NCI-H82 treated with DMSO at 0.1 percent for 48 hours (cell line): ENCODE data around the gene RTP5.
A peak's percentile ranks its signal among the peaks of the same experiment; 100 is the strongest.
"Not testable (repeated sequence)": the region's sequence is repeated elsewhere in the genome, so short reads cannot be mapped to it uniquely, and the experiment has no call there.

Experiments used
- DNase-seq: peaks from one replicate; lab custom pipeline; 2025; ENCODE audit not compliant: unreplicated experiment; lab: John Stamatoyannopoulos, UW

RTP5 gene

DNA sequence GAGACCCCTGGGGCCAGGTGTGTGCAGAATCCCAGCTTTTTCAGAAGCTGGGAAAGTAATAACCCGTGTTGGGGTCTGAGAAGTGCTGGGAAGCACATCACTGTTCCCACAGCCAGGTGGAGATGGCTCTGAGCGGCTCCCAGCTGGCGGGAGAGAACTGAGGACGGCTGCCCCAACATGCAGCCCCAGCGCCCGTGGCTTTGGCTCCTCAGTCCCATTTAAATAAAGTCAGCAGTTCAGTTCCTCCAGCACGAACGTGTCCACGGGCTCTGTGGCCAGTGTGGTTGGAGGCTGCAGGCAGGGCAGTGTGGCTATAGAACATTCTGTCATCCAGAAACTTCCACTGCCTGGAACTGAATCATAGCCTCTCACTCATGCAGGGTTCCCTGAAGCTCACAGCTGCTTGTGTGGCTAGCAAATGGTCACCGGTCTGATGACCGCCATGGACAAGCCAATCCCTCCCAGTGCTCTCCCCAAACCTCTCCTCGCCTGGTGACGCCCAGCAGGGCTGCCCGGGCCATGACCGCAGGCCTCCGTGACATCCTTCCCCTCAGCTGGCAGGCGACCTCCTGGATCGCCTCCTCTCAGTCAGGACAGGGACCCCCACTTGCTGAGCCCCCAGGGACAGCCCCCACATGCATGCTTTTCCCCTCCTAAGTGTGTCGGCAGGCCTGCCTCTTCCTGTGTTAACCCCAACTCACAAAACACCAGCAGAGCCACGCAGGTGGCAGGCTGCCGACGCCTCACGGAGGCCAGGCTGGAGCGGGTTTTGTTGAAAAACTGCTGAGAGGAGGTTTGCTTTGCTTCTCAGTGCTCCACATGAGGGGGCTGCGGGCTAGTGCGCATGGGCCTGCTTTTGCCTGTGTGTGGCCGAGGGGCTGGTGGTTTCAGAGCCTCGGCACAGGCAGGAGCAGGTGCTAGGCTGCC lies 1.3 kb downstream of the RTP5 start:
- DNase-seq, result no peak

DNA sequence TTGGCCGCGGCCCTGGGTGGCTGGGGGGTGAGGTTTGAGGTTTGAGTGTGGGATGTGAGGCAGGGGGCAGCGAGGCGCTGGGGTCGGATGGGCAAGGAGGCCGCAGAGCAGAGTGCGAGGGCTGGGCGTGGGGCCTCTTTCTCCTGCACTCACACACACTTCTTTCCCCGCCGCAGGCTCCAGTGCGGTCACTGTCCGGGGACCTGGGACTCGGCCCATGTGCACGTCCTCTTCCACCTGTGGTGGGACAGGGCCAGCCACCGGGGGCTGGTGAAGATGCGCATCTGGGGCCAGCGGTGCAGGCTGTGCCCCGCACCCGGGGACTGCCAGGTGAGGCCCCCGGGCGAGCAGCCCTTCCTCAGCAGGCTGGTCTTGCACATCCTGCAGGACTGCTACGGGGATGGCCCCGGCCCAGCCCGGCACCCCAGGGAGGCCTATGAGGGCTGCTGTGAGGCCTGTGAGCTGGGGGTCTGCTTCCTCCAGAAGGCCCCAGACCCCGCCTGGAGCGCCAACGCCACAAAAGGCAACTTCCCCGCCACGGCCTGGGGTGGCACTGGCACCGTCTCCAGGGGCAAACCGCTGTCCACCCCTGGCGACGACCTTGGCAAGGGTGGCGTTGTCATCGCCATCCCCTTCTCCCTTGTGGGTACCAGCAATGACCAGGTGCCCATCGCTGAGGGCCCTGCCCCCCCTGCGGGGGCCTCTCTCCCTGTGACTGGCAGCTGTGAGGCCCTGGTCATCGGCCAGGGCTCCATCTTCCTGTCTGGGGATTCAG lies 2.2 kb downstream of the RTP5 start:
- DNase-seq, result no peak

DNA sequence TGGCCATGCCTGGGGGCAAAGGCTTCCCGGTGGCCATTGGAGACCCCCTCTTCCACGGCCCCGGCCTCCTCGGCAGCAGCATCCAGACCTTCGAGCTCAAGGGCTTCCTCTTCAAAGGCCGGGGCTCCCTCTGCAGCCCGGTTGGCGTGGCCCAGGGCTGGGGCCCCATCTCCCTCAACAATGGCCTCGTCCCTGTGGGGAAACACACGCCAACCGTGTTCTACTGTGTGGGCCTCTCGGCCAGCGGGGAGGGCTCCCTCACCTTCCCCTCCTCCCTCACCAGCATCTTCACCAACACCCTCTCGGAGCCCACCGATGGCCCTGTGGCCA lies 2.7 kb downstream of the RTP5 start:
- no peak for DNase-seq

DNA sequence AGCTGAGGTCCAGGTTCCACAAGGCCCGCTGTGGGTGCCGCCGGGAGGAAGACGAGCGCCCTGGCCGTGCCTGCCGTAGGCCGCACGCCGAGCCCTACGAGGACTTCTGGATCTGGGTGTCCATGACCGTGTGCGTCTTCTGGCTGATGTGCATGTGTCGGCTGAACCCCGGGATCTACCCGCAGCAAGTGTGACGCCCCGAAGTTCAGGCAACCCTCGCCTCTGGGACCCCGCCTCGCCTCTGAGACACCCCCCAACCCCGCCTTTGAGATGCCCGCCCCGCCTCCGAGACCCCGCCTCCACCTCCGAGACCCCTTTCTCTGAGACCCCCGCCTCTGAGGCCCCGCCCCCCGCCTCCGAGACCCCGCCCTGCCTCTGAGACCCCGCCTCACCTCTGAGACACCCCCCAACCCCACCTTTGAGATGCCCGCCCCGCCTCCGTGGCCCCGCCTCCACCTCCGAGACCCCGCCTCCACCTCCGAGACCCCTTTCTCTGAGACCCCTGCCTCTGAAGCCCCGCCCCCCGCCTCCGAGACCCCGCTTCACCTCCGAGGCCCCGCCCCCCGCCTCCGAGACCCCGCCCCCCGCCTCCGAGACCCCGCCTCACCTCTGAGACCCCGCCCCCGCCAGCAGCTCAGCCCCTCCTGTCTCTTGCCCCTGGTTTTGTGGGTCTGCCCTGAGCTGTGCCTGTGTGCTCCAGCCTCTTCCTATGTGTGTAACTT lies 3.7 kb downstream of the RTP5 start:
- no peak for DNase-seq

DNA sequence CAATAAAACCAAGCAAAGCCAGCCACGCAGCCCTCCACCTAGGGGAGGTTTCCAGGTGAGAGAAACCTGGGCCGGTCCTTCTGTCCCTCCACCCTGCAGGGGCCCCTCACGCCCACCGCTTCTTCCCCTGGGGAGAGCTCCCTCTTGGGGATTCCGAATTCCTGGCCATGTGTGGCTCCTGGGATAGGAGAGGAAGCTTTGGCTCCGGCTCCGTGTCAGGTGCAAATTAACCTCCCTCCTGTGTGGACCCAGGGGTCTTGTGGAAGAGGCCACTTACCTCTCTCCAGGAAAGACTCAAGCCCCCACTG lies 4.2 kb downstream of the RTP5 start:
- DNase-seq, result no peak

DNA sequence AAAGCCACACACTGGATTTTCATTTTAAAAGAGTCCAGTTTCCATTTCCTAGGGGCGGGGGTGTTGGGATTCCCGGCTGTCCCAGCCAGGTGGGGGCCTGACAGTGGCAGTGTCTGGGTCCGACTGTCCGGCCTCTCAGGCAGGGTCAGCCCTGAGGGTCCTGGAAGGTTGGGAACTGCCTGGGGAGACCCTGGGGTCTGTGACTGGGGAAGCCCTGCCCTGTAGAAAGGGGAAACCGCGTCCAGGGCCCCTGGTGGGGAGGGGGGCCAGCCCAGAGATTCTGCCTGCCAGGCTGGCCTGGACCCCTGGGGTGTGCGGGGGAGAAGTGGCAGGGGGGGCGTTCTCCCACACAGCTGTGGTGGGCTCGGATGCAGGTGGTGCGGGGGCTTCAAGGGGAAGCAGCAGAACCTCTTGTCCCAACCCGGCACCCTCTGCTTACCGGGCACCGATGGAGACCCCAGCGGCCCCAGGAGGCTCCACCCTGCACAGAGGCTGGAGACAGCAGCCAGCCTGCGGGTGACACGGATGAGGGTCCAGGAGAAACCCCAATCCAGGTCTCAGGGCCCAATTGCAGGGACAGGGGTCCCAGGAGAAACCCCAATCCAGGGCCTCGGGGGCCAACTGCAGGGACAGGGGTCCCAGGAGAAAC lies 4.9 kb downstream of the RTP5 start:
- DNase-seq, result no peak

DNA sequence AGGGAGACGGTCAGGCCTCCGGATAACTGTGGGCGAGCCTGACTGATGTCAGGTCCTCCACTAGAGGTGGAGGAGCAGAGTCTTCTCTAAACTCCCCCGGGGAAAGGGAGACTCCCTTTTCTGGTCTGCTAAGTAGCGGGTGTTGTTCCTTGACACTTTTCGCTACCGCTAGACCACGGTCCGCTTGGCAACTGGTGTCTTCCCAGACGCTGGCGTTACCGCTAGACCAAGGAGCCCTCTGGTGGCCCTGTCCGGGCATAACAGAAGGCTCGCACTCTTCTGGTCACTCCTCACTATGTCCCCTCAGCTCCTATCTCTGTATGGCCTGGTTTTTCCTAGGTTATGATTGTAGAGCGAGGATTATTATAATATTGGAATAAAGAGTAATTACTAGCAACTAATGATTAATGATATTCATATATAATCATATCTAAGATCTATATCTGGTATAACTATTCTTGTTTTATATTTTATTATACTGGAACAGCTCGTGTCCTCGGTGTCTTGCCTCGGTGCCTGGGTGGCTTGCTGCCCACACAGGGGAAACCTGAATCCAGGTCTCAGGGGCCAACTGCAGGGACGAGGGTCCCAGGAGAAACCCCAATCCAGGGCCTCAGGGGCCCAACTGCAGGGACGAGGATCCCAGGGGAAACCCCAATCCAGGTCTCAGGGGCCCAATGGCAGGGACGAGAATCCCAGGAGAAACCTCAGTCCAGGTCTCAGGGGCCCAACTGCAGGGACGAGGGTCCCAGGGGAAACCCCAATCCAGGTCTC lies 6.4 kb downstream of the RTP5 start:
- DNase-seq, result not testable (repeated sequence)

DNA sequence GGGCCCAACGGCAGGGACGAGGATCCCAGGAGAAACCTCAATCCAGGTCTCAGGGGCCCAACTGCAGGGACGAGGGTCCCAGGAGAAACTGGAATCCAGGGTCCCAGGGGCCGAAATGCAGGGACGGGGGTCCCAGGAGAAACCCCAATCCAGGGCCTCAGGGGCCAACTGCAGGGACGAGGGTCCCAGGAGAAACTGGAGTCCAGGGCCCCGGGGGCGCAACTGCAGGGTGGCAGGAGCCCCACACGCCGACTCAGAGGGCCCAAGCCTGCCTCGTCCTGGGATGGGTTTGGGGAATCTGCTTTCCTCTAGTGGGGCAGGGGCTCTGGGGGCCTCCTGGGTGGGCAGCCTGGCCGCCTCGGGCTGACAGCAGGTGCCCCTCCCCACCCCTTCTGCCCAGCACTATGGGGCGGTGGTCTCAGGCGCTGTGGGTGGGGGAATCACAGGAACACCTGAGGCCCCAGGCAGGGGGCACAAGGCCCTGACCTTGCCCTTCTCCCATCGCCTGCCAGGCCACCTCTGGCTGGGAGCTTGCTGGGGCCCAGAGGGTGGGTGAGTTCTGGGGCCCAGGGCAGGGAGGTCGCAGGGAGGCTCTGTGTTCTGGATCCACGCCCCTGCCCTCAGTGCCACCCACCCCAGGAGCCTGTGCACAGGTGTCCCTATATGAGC lies 7.1 kb downstream of the RTP5 start:
- DNase-seq, result no peak

DNA sequence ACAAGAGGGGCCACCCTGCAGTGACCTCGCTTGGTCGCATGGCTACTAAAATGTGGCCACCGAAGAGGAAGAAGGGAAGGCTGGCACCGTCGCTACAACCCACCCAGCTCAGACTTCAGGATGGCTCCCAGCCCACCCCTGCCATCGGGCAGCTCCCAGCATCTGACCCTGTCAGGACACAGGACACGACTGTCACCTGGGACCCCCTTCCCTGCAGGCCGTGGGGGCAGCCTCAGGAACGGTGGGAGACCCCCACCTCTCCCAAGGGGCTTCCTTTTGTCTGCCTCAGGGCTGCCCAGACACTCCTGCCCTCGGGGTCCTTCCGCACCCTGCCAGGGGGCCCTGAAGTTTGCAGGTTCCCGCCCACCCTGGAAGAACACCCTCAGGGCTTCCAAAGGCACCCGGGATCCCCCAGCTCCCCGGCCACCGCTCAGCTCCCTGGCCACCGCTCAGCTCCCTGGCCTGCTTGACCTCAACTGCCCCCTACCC lies 7.7 kb downstream of the RTP5 start:
- DNase-seq, result no peak

DNA sequence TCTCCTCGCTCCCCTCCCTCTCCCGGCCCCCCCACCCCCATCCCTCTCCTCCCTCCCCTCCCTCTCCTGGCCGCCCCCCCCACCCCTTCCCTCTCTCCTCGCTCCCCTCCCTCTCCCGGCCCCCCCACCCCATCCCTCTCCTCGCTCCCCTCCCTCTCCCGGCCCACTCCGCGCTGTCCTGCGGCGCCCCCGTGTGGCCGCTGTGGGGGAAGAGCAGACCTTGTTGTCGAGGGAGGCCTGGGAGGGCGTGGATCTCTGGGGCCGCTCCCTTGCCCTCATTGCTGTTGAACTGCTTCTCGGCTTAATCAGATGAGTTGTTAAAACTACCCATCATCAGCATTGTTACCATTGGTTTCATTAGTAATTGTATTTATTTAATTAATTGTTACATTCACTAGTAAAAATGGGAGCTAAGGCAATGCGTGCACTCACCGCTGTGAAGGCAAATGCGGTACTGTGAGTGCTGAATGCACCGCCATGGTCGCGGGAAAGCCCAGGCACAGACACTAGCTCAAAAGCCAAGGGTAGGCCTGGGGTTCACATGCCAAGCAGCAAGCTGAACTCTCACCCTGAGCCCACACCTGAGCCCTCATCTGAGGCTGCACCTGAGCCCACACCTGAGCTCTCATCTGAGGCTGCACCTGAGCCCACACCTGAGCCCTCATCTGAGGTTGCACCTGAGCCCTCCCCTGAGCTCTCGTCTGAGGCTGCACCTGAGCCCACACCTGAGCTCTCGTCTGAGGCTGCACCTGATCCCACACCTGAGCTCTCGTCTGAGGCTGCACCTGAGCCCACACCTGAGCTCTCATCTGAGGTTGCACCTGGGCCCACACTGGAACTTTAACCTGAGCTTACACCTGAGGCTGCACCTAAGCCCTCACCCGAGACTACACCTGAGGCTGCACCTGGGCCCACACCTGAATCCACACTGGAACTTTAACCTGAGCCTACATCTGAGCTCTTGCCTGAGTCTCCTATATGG lies 8.8 kb downstream of the RTP5 start:
- DNase-seq, result peak; percentile 59

DNA sequence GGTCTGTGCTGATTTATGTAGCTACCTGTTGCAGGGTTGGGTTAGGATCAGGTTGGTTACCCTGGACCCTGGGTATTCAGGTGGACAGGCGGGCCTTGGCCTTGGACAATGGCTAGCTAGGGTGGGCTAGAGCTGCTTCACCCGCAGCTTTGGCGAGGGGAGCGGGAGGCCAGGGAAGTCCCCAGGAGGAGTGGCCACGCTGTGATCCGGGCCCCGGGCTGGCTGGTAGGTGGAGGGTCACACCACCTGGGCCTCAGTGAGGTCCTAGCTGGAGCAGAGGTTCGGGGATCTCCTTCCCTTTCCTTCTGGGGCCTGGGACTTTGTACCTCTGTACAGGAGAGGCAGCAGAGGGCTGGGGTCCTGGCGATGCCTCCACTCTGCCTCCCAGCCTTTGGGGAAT lies 9.8 kb downstream of the RTP5 start:
- DNase-seq, result no peak

DNA sequence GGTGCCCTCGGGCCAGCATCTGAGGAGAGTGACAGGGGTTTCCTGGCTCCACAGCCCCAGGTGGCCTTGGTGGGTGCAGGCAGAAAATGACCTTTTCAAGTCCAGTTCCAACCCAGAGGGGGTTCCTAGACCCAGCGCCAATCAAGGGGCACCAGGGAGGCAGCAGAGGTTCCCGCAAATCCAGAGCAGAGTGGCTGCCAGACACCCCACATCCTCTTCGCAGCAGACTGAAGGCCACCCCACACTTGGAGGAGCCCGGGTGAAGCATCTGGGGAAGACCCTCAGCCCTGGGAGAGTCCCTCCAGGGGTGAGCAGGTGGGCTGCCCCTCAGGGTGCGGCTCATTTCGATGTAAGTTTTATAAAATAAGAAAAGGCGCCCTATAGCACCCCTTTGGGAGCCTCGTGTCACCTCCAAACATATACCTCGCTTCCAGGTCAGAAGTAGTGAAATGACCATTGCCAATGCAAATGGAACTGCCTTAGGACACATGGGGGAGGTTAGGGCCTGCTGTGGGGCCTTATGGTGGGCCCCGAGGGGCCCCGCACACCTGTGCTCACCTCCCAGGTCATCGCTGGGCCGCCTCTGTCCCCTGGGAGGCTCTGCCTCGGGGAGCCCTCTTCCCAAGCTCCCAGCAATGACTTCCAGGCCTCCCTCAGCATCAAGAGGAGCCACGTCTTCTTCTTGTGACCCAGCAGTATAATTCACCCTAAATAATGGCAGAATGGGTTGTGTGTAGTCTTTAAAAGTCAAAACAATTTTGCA lies 11.0 kb downstream of the RTP5 start:
- DNase-seq, result no peak

DNA sequence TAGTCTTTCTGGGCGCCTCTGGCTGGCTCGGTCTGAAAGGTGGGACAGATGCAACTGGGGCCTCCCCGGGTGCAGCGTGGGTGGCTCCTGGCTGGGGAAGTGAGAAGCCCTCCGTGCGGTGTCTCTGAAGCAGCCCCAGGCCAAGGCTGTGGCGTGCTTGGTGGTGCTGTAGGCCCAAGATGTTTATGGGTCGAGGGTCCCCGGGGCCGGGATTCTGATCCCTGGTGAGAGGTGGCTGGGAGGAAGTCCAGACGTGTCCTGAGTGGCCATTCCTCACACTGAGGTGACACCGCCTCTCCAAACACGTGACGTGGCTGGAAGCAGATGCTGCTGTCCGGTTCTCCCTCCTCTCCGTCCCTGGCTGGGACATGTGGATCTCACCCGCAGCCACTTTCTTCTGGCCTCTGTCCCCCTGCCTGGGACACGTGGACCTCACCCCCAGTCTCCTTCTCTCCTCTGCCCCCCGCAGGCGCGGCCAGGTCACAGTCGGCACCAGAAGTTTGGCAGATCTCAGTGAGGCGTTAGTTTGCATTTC lies 12.6 kb downstream of the RTP5 start:
- no peak for DNase-seq

DNA sequence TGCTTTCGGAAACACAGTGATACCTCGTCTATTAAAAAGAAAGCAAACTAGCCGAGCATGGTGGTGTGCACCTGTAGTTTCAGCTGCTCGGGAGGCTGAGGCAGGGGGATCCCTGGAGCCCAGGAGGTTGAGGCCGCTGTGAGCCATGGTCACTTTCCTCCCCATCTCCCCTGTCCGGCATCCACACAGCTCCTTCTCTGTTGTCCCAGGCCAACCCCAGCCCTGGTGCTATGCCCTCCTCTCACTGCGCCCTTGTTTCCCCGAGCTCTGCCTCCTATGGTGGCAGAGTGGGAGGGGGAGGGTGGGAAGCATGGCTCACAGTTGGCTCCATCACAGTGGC lies 15.4 kb downstream of the RTP5 start:
- DNase-seq, result no peak

DNA sequence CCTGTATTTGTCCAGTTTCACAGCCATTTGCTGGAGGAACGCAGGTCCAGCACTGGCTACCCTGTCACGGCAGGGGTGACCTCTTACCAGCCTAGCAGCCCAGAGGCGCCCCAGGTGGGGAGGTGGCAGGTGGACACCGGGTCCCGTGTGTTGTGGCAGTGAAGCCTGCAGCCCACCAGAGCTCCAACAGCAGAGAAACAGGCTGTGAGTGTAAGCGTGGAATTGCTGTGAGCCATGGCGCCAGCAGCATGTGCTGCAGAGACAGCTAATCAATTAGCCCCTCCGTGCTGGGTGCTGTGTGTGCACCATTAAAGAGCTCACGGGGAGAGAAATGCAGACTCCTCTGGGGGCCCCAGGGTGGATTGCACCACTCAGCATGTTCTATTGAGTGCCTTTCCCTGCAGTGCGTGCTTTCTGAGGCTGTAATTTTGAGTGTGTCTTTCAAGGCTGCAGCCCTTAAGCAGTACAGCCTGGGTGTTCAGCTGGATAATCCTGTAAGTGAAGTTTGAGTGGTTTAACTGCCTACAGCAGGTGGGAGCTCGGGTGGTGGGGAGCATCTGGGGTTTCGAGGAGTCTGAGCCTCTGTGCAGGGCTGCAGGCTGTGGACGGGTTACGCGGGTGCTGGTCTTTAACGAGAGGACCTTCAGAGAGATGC lies 15.9 kb downstream of the RTP5 start:
- peak; percentile 93 for DNase-seq

DNA sequence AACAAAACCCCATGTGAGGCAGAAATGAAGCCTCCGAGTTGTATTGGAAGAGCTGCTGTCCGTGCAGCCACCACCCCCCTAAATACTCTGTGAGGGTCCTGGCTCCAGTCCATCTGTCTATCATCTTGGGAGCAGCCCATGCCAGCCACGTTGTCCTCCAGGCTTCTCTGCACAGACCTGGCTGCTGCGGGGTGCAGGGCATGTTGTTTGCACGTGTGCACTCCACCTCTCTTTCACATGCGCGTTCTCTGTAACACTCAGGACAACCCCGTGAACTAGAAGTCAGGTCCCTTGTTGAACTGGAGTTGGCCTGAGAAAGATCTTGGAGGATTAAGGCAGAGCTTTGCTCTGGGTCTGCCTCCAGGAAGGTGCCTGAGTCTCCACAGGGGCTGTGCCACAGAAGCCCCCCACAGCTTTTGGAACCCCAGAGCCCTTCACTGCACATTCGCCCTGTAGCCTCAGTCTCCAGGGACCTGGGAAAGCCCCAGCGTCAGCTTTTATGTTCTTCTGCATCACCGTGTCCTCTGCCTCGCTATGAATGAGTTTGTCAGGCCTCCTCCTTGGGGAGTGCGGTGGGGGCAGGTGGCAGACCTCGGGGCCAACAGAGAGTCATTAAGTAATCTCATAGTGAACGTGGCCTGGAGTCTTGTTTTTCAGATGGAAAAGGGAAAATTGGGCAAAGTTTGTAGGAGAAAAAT lies 16.6 kb downstream of the RTP5 start:
- peak; percentile 73 for DNase-seq
